ENCODE data around the gene PALLD. TPM values are rescaled to one million over a fixed set of nuclear protein-coding genes. Genes with fewer than 3 reads are reported as not detected.

PALLD gene
- total RNA-seq, 2 experiments from 2014 or later, result 0.49 to 0.78 TPM

DNA sequence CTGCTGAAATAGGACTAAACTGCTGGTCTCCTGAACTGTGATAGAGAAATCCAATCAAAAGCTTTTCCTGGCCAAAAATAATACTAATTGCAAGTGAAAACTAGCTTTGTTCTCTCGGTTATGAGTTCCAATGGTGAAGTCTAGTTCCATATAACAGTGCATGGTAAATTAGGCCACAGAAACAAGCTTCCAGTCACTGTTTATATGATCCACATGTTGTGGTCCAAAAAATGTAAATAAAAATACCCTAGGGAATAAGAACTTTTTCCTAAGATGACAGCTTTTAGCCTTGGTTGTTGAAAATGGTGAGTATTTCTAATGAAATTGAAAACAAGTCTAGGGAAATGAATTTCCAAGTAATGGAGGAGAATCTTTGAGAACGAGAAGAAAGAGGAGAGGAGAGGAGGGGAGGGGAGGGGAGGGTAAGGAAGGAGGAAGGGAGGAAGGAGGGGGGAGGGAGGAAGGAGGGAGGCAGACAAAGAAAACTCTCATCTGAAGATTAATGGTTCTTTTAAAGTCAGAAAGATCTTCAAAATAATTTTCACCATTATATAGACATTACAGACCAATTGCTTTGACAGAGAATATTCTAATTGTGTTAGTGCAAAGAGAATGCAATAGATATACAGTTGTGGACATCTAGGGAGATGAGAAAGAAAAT lies 26.1 kb downstream of the PALLD start:
- Mint-ChIP-seq H3K27ac (no peak overlapping the region), H3K4me1 (ENCODE audit: low read depth) (no peaks in the 10 kb centered on the region), H3K4me3 (no peak overlapping the region), H3K27me3 (peaks cover 18% of the 10 kb centered on the region), H3K36me3 (ENCODE audit: low read depth) (no peaks in the 10 kb centered on the region), H3K9me3 (no peaks in the 10 kb centered on the region)
- DNase-seq (no peak), ATAC-seq (ENCODE audit: poor library complexity) (no peak)
- no peaks in the 10 kb centered on the region for H3K4me1 ChIP-seq (ENCODE audit: insufficient read depth, low read length)
- no peaks in the 10 kb centered on the region for H3K36me3 ChIP-seq (ENCODE audit: insufficient read depth, low read length)
- no peak overlapping the region for H3K27ac ChIP-seq (ENCODE audit: low read depth in 1 of 2, low read length in 2 of 2)
- H3K9me3 ChIP-seq (ENCODE audit: control insufficient read depth in 1 of 2, insufficient read depth in 1 of 2, low read length in 2 of 2), result no peaks in the 10 kb centered on the region
- TF ChIP-seq, protein P1, sequence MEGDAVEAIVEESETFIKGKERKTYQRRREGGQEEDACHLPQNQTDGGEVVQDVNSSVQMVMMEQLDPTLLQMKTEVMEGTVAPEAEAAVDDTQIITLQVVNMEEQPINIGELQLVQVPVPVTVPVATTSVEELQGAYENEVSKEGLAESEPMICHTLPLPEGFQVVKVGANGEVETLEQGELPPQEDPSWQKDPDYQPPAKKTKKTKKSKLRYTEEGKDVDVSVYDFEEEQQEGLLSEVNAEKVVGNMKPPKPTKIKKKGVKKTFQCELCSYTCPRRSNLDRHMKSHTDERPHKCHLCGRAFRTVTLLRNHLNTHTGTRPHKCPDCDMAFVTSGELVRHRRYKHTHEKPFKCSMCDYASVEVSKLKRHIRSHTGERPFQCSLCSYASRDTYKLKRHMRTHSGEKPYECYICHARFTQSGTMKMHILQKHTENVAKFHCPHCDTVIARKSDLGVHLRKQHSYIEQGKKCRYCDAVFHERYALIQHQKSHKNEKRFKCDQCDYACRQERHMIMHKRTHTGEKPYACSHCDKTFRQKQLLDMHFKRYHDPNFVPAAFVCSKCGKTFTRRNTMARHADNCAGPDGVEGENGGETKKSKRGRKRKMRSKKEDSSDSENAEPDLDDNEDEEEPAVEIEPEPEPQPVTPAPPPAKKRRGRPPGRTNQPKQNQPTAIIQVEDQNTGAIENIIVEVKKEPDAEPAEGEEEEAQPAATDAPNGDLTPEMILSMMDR (IDR thresholded peaks at IDR 0.05), result no peak
- ChIA-PET CTCF (interaction anchor here (0.8 kb wide), 1 partner anchor 19 kb away, joined by 3 read pairs; no protein-coding TSS in a partner anchor), POLR2A (no interaction called here)
- no peak overlapping the region for H3K4me3 ChIP-seq (ENCODE audit: low read length)
- H3K27me3 ChIP-seq (ENCODE audit: control insufficient read depth in 1 of 2, insufficient read depth in 2 of 2, low read length in 2 of 2), result no peaks in the 10 kb centered on the region
- intact Hi-C loops (cut with DNase I, micrococcal nuclease), result no loop called here

DNA sequence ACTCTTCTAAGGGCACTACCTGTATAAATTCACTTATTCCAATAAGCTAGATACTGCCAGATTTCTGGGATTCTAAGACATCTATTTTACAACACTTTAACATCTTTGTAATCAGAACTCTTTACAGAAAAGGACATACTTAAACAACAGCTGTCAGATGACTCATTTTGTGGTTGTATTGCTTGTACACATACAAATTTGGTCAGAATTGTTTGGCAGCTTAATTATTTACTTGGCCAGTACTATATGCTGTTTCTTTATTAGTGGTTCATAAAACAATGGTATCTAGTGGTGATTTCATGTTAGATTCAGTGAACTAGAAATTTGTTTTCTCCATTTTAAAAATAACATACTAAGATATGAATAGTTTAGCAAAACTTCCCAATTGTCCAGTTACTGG lies 27.2 kb downstream of the PALLD start:
- no peaks in the 10 kb centered on the region for H3K9me3 Mint-ChIP-seq
- ChIA-PET POLR2A (no interaction called here), CTCF (no interaction called here)
- no peaks in the 10 kb centered on the region for H3K36me3 ChIP-seq (ENCODE audit: insufficient read depth, low read length)
- H3K4me3 ChIP-seq (ENCODE audit: low read length), result no peak overlapping the region
- H3K27me3 ChIP-seq (ENCODE audit: control insufficient read depth in 1 of 2, insufficient read depth in 2 of 2, low read length in 2 of 2), result no peaks in the 10 kb centered on the region
- no peak overlapping the region for H3K27ac ChIP-seq (ENCODE audit: low read depth in 1 of 2, low read length in 2 of 2)
- no peak overlapping the region for H3K27ac Mint-ChIP-seq
- intact Hi-C loops (cut with DNase I, micrococcal nuclease), result no loop called here
- H3K36me3 Mint-ChIP-seq (ENCODE audit: low read depth), result no peaks in the 10 kb centered on the region
- TF ChIP-seq, protein P1 (IDR thresholded peaks at IDR 0.05), result no peak
- no peak overlapping the region for H3K4me3 Mint-ChIP-seq
- H3K4me1 ChIP-seq (ENCODE audit: insufficient read depth, low read length), result no peaks in the 10 kb centered on the region
- peaks cover 21% of the 10 kb centered on the region for H3K27me3 Mint-ChIP-seq
- DNase-seq (no peak), ATAC-seq (ENCODE audit: poor library complexity) (no peak)
- no peaks in the 10 kb centered on the region for H3K4me1 Mint-ChIP-seq (ENCODE audit: low read depth)
- no peaks in the 10 kb centered on the region for H3K9me3 ChIP-seq (ENCODE audit: control insufficient read depth in 1 of 2, insufficient read depth in 1 of 2, low read length in 2 of 2)

DNA sequence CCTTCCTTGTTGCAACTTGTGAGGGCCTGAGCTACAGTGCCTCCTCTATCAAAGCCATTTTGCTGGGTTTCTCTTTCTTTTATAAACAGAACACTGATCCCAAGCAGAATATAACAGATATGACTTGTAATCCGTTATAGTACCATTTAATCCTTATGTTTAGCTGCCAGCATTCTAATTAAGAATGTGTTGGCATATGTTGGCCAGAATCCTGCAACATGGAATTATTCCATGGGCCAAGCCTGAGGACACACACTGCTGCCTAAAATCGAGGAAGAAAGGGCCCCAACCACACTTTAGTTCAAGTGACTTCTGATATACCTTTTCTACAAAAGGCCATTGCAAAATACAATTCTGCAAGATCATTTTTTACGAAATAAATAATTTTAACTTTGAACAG lies 28.0 kb downstream of the PALLD start:
- intact Hi-C loops (cut with DNase I, micrococcal nuclease), result no loop called here
- Histone ChIP-seq H3K27me3 (ENCODE audit: control insufficient read depth in 1 of 2, insufficient read depth in 2 of 2, low read length in 2 of 2) (no peaks in the 10 kb centered on the region), H3K4me3 (ENCODE audit: low read length) (no peak overlapping the region), H3K4me1 (ENCODE audit: insufficient read depth, low read length) (no peaks in the 10 kb centered on the region), H3K36me3 (ENCODE audit: insufficient read depth, low read length) (no peaks in the 10 kb centered on the region), H3K9me3 (ENCODE audit: control insufficient read depth in 1 of 2, insufficient read depth in 1 of 2, low read length in 2 of 2) (no peaks in the 10 kb centered on the region), H3K27ac (ENCODE audit: low read depth in 1 of 2, low read length in 2 of 2) (no peak overlapping the region)
- DNase-seq, result no peak
- no peaks in the 10 kb centered on the region for H3K36me3 Mint-ChIP-seq (ENCODE audit: low read depth)
- H3K9me3 Mint-ChIP-seq, result no peaks in the 10 kb centered on the region
- H3K4me3 Mint-ChIP-seq, result no peak overlapping the region
- ChIA-PET POLR2A (no interaction called here), CTCF (no interaction called here)
- TF ChIP-seq, protein P1 (IDR thresholded peaks at IDR 0.05), result no peak
- no peak for ATAC-seq (ENCODE audit: poor library complexity)
- H3K4me1 Mint-ChIP-seq (ENCODE audit: low read depth), result no peaks in the 10 kb centered on the region
- no peak overlapping the region for H3K27ac Mint-ChIP-seq
- peaks cover 21% of the 10 kb centered on the region for H3K27me3 Mint-ChIP-seq
